ENCODE data around the gene TAS2R20.

DNA sequence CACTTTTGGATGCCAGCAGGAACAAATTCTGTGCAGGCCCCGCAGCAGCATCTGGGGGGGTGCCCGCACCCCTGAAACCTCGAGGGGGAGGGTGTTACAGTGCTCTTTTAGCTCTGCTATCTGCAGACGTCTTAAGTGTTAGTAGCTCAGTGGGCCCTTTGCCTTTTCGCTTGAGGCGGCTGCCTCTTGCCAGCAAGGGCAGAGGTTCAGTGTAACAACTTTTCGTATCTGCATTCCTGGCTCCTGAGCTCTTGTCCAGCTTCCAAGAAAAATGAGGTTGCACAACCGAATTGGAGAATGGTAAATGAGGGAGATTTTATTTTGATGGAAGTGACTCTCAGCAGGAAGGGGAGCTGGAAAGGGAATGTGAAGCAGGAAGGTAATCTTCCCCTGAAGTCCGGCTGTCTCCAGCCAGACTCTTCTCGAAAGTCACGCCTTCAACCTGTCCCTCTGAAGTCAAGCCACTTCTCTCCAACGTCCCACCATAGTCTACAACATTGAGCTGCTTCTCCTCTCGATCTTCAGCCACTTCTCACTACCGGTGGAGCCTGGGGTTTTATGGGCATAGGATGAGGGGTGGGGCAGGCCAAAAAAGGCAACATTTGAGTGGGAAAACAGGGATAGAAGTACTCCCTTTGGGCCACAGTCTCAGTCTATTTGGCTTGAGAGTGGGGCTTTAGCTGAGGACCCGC, 29.2 kb downstream of the TAS2R20 start:
- no peak for TF ChIP-seq MEF2A (IDR thresholded peaks at IDR 0.05; ENCODE audit: insufficient read depth, low read depth, low read length)
- no peak for TF ChIP-seq SREBF1 (IDR thresholded peaks at IDR 0.05; ENCODE audit: low read length)
- TF ChIP-seq, protein P1, sequence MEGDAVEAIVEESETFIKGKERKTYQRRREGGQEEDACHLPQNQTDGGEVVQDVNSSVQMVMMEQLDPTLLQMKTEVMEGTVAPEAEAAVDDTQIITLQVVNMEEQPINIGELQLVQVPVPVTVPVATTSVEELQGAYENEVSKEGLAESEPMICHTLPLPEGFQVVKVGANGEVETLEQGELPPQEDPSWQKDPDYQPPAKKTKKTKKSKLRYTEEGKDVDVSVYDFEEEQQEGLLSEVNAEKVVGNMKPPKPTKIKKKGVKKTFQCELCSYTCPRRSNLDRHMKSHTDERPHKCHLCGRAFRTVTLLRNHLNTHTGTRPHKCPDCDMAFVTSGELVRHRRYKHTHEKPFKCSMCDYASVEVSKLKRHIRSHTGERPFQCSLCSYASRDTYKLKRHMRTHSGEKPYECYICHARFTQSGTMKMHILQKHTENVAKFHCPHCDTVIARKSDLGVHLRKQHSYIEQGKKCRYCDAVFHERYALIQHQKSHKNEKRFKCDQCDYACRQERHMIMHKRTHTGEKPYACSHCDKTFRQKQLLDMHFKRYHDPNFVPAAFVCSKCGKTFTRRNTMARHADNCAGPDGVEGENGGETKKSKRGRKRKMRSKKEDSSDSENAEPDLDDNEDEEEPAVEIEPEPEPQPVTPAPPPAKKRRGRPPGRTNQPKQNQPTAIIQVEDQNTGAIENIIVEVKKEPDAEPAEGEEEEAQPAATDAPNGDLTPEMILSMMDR (IDR thresholded peaks at IDR 0.05 in 2 of 3, conservative IDR thresholded peaks at IDR 0.05 in 1 of 3; ENCODE audit: control insufficient read depth in 2 of 3, extremely low read depth in 1 of 3, insufficient read depth in 1 of 3, low read depth in 3 of 3, low read length in 3 of 3): no peak
- no peak for TF ChIP-seq MYC (IDR thresholded peaks at IDR 0.05; ENCODE audit: insufficient read depth, insufficient read length, insufficient replicate concordance, low read length, severe bottlenecking)
- no peak for TF ChIP-seq MTA2 (IDR thresholded peaks at IDR 0.05; ENCODE audit: low read depth)
- TF ChIP-seq, protein P2, sequence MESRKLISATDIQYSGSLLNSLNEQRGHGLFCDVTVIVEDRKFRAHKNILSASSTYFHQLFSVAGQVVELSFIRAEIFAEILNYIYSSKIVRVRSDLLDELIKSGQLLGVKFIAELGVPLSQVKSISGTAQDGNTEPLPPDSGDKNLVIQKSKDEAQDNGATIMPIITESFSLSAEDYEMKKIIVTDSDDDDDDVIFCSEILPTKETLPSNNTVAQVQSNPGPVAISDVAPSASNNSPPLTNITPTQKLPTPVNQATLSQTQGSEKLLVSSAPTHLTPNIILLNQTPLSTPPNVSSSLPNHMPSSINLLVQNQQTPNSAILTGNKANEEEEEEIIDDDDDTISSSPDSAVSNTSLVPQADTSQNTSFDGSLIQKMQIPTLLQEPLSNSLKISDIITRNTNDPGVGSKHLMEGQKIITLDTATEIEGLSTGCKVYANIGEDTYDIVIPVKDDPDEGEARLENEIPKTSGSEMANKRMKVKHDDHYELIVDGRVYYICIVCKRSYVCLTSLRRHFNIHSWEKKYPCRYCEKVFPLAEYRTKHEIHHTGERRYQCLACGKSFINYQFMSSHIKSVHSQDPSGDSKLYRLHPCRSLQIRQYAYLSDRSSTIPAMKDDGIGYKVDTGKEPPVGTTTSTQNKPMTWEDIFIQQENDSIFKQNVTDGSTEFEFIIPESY (IDR thresholded peaks at IDR 0.05): no peak
- TF ChIP-seq, protein P3, sequence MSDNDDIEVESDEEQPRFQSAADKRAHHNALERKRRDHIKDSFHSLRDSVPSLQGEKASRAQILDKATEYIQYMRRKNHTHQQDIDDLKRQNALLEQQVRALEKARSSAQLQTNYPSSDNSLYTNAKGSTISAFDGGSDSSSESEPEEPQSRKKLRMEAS (IDR thresholded peaks at IDR 0.05; ENCODE audit: low read depth, low read length): no peak
- TF ChIP-seq SIN3A (IDR thresholded peaks at IDR 0.05; ENCODE audit: low read depth, low read length): no peak
- TF ChIP-seq MXI1 (IDR thresholded peaks at IDR 0.05; ENCODE audit: low read depth, low read length): no peak
- no peak for TF ChIP-seq RAD21 (IDR thresholded peaks at IDR 0.05; ENCODE audit: insufficient read depth, low read depth, low read length)
- TF ChIP-seq, protein P4, sequence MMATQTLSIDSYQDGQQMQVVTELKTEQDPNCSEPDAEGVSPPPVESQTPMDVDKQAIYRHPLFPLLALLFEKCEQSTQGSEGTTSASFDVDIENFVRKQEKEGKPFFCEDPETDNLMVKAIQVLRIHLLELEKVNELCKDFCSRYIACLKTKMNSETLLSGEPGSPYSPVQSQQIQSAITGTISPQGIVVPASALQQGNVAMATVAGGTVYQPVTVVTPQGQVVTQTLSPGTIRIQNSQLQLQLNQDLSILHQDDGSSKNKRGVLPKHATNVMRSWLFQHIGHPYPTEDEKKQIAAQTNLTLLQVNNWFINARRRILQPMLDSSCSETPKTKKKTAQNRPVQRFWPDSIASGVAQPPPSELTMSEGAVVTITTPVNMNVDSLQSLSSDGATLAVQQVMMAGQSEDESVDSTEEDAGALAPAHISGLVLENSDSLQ (IDR thresholded peaks at IDR 0.05): no peak
- TF ChIP-seq EZH2 (IDR thresholded peaks at IDR 0.05; ENCODE audit: borderline replicate concordance, control insufficient read depth, low read depth, low read length): no peak

Data from GM12878 (cell line).